ENCODE measurements around the gene MKNK2.
"Not testable (repeated sequence)": the region's sequence is repeated elsewhere in the genome, so short reads cannot be mapped to it uniquely, and the experiment has no call there.

The MKNK2 gene

DNA sequence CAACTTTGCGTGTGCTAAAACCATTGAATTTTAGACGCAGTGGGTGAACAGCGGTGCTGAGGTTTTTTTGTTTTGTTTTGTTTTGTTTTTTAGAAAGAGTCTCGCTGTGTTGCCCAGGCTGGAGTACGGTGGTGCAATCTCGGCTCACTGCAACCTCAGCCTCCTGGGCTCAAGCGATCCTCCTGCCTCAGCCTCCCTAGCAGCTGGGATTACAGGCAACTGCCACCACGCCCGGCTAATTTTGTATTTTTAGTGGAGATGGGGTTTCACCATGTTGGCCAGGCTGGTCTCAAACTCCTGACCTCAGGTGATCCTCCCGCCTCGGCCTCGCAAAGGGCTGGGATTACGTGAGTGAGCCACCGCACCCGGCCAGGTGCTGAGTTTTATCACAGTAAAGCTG lies 16.8 kb downstream of the MKNK2 start:
- WGBS (ENCODE audit: insufficient coverage, insufficient read length): no CpG with 5 or more reads among the region's 15 CpGs
- not testable (repeated sequence) for H3K4me3 ChIP-seq (ENCODE audit: low read length); H3K27me3 ChIP-seq (ENCODE audit: control insufficient read depth, insufficient read depth, low read length); H3K9me3 ChIP-seq (ENCODE audit: control insufficient read depth, insufficient read depth, low read length); H3K4me1 ChIP-seq (ENCODE audit: control insufficient read depth, insufficient read depth, low read length); DNase-seq (ENCODE audit: low read depth, low spot score); H3K27ac ChIP-seq (ENCODE audit: low read length); H3K36me3 ChIP-seq (ENCODE audit: control insufficient read depth, insufficient read depth, low read length)

DNA sequence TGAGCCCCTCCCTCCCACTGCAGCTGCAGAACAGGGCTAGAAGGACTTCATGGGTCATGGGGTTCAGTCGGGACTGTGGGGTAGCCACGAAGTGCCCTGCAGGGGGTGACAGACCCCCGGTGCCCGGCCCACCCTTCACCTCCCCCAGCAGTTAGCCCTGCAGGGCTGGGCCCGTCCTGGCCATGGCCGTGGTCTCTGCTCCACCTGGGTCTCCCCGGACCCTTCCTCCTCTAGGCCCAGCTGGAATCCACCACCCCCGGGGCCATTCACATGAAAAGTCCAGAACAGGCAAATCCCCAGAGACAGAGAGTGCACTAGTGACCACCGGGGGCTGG lies 17.3 kb downstream of the MKNK2 start:
- no peaks in the 10 kb centered on the region for H3K27me3 ChIP-seq (ENCODE audit: control insufficient read depth, insufficient read depth, low read length)
- peaks cover 2% of the 10 kb centered on the region; the same call in 1 of the 2 replicates for H3K36me3 ChIP-seq (ENCODE audit: control insufficient read depth, insufficient read depth, low read length)
- WGBS (ENCODE audit: insufficient coverage, insufficient read length): no CpG with 5 or more reads among the region's 9 CpGs
- no peak overlapping the region for H3K27ac ChIP-seq (ENCODE audit: low read length)
- H3K4me3 ChIP-seq (ENCODE audit: low read length): no peak overlapping the region; the same call in 1 of the 2 replicates
- DNase-seq (ENCODE audit: low read depth, low spot score): no peak
- H3K4me1 ChIP-seq (ENCODE audit: control insufficient read depth, insufficient read depth, low read length): peaks cover 2% of the 10 kb centered on the region; the same call in 1 of the 2 replicates
- no peaks in the 10 kb centered on the region for H3K9me3 ChIP-seq (ENCODE audit: control insufficient read depth, insufficient read depth, low read length)

DNA sequence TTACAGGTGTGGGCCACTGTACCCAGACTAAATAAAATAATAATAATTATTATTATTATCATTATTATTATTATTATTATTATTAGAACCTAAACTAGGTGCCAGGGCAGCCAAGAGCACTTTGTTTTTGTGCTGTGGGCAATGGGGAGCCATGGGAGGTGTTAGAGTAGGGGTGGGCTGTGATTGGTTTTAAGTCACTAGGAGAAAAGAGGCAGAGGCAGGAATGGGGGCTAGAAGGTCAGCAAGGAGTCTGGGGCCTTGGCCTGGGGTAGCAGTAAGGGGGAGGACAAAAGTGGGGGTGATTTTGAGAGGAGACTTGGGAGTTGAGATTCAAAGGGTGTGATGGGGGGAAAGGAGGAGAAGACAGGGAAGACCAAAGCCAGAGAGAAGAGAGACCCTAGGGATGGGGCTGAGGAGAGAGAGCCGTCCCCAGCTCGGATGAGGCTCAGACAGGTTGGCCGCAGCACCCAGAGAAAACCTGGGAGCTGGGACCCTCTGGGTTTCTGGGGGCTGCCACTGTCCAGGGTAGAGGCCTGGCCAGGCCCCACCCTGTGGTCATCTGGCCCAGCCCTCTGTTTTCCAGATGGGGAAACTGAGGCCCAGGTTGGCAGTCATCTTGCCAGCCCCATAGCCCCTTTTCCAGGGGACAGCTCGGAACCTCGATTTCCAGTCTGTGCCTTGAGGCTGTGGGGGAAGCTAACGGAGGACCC lies 17.8 kb downstream of the MKNK2 start:
- DNase-seq (ENCODE audit: low read depth, low spot score): no peak
- Histone ChIP-seq H3K4me3 (ENCODE audit: low read length) (no peak overlapping the region), H3K9me3 (ENCODE audit: control insufficient read depth, insufficient read depth, low read length) (no peaks in the 10 kb centered on the region), H3K27ac (ENCODE audit: low read length) (no peak overlapping the region), H3K36me3 (ENCODE audit: control insufficient read depth, insufficient read depth, low read length) (no peaks in the 10 kb centered on the region; the same call in 1 of the 2 replicates), H3K27me3 (ENCODE audit: control insufficient read depth, insufficient read depth, low read length) (no peaks in the 10 kb centered on the region), H3K4me1 (ENCODE audit: control insufficient read depth, insufficient read depth, low read length) (peaks cover 4% of the 10 kb centered on the region; the same call in 1 of the 2 replicates)
- no CpG with 5 or more reads among the region's 6 CpGs for WGBS (ENCODE audit: insufficient coverage, insufficient read length)

DNA sequence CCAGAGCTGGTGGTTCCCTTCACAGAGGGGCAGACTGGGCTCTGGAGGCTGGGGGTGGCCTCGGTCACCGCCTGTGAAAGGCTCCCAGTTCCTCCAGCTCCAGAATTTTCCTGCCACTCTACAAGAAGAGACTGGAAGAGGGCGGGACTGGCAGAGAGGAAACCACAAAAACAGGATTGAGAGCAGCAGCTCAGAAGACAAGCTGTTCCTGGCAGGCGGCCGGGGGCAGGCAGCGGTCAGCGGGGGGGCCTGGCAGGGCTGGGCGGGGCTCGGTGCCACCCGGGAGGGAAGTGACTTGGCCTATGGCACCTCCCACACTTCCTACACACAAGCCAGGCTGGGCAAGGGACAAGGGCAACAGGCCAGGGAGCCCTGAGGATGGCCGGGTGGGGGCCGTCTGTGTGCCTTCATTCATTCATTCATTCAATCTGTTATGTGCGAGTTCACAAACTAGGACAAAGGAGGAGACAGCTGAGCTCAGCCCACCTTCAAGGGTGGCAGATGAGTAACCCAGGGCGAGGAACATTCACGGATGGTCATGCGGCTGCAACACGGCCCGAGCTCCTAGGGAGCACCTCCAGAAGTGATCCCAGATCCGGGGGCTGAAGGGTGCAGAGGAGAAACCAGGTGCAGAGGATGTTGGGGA lies 18.6 kb downstream of the MKNK2 start:
- peaks cover 6% of the 10 kb centered on the region; the same call in 1 of the 2 replicates for H3K4me1 ChIP-seq (ENCODE audit: control insufficient read depth, insufficient read depth, low read length)
- H3K9me3 ChIP-seq (ENCODE audit: control insufficient read depth, insufficient read depth, low read length): no peaks in the 10 kb centered on the region
- DNase-seq (ENCODE audit: low read depth, low spot score): no peak
- no peak overlapping the region for H3K27ac ChIP-seq (ENCODE audit: low read length)
- no peak overlapping the region for H3K4me3 ChIP-seq (ENCODE audit: low read length)
- WGBS (ENCODE audit: insufficient coverage, insufficient read length): no CpG with 5 or more reads among the region's 19 CpGs
- H3K36me3 ChIP-seq (ENCODE audit: control insufficient read depth, insufficient read depth, low read length): no peaks in the 10 kb centered on the region; the same call in 1 of the 2 replicates
- no peaks in the 10 kb centered on the region for H3K27me3 ChIP-seq (ENCODE audit: control insufficient read depth, insufficient read depth, low read length)

DNA sequence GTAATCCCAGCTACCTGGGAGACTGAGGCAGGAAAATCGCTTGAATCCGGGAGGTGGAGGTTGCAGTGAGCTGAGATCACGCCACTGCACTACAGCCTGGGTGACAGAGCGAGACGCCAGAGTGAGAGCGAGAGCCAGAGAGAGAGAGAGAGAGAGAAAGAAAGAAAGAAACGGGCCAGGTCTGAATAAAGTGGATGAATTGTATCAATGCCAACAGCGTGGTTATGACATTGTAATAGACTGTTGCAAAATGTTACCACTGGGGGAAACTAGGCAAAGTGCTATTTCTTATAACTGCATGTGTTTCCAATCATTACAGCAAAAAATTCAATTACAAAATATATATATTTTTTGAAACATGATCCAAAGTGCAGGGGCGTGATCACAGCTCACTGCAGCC lies 23.7 kb downstream of the MKNK2 start:
- no CpG with 5 or more reads among the region's 9 CpGs for WGBS (ENCODE audit: insufficient coverage, insufficient read length)
- Histone ChIP-seq H3K27me3 (ENCODE audit: control insufficient read depth, insufficient read depth, low read length) (no peaks in the 10 kb centered on the region), H3K9me3 (ENCODE audit: control insufficient read depth, insufficient read depth, low read length) (peaks cover 2% of the 10 kb centered on the region; the same call in 1 of the 2 replicates), H3K36me3 (ENCODE audit: control insufficient read depth, insufficient read depth, low read length) (no peaks in the 10 kb centered on the region), H3K27ac (ENCODE audit: low read length) (no peak overlapping the region), H3K4me3 (ENCODE audit: low read length) (no peak overlapping the region), H3K4me1 (ENCODE audit: control insufficient read depth, insufficient read depth, low read length) (peaks cover 5% of the 10 kb centered on the region; the same call in 1 of the 2 replicates)
- no peak for DNase-seq (ENCODE audit: low read depth, low spot score)

DNA sequence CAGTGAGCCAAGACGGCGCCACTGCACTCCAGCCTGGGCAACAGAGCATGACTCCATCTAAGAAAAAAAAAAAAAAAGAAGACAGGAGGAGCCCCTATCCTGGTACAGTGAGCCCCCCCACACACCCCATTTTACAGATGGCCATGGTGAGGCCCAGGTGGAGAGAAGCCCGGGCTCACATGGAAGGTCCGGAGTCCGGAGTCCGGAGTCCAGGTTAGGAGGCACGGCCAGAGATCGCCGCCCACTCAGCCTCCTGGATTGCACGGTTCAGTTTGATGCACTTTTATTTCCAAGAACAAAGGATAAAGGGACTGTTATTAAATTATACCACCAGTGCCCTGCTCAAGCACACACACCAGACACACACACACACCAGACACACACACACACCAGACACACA lies 24.3 kb downstream of the MKNK2 start:
- H3K27me3 ChIP-seq (ENCODE audit: control insufficient read depth, insufficient read depth, low read length): no peaks in the 10 kb centered on the region
- no CpG with 5 or more reads among the region's 10 CpGs for WGBS (ENCODE audit: insufficient coverage, insufficient read length)
- no peak overlapping the region for H3K27ac ChIP-seq (ENCODE audit: low read length)
- no peak for DNase-seq (ENCODE audit: low read depth, low spot score)
- peaks cover 2% of the 10 kb centered on the region; the same call in 1 of the 2 replicates for H3K9me3 ChIP-seq (ENCODE audit: control insufficient read depth, insufficient read depth, low read length)
- H3K4me1 ChIP-seq (ENCODE audit: control insufficient read depth, insufficient read depth, low read length): peaks cover 5% of the 10 kb centered on the region; the same call in 1 of the 2 replicates
- no peaks in the 10 kb centered on the region for H3K36me3 ChIP-seq (ENCODE audit: control insufficient read depth, insufficient read depth, low read length)
- H3K4me3 ChIP-seq (ENCODE audit: low read length): no peak overlapping the region

DNA sequence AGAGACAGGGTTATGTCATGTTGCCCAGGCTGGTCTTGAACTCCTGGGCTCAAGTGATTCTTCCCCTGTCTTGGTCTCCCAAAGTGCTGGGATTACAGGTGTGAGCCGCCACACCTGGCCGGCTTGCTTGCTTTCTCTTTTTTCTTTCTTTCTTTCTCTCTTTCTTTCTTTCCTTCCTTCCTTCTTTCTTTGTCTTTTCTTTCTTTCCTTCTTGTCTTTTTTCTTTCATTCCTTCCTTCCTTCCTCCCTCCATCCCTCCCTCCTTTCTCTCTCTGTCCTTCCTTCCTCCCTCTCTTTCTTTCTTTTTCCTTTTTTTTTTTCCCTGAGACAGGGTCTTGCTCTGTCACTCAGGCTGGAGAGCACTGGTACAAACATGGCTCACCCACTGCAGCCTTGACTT lies 28.8 kb downstream of the MKNK2 start:
- no peak overlapping the region for H3K27ac ChIP-seq (ENCODE audit: low read length)
- H3K9me3 ChIP-seq (ENCODE audit: control insufficient read depth, insufficient read depth, low read length): peaks cover 2% of the 10 kb centered on the region; the same call in 1 of the 2 replicates
- no peaks in the 10 kb centered on the region for H3K36me3 ChIP-seq (ENCODE audit: control insufficient read depth, insufficient read depth, low read length)
- no peak overlapping the region for H3K4me3 ChIP-seq (ENCODE audit: low read length)
- no peaks in the 10 kb centered on the region for H3K27me3 ChIP-seq (ENCODE audit: control insufficient read depth, insufficient read depth, low read length)
- DNase-seq (ENCODE audit: low read depth, low spot score): no peak
- WGBS (ENCODE audit: insufficient coverage, insufficient read length): no CpG with 5 or more reads among the region's 2 CpGs
- no peaks in the 10 kb centered on the region for H3K4me1 ChIP-seq (ENCODE audit: control insufficient read depth, insufficient read depth, low read length)

DNA sequence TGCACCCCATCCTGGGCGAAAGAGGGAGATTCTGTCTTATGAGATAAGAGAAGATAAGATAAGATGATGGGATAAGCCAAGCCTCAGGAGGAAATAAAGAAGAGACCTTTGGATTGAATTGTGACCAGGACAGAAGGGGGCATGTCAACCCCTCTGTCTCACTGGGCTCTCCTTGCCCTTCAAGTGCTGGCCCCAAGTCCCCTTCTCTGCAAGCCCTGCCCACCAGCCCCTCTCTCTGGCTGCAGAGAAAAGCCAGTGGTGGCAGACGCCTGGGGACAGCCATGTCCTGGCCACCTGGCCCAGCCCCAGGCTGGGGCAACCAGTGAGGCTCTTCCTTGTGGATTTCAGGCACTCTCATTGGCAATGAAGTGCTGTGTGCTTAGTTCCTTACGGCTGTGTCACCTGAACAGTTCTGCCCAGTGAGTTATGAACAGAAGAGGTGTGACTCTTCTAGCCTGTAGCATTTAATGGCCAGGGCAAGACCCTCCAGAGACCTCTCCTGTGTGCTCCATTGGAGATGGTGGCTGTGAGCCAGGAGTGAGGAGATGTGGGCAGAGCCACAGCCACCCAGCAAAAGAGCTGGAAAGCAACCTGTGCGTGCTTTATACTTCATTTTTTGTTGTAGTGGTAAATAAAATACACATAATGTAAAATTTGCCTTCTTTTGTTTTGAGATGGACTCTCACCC lies 29.4 kb downstream of the MKNK2 start:
- H3K4me1 ChIP-seq (ENCODE audit: control insufficient read depth, insufficient read depth, low read length): no peaks in the 10 kb centered on the region
- no peak overlapping the region for H3K27ac ChIP-seq (ENCODE audit: low read length)
- no peaks in the 10 kb centered on the region for H3K36me3 ChIP-seq (ENCODE audit: control insufficient read depth, insufficient read depth, low read length)
- H3K9me3 ChIP-seq (ENCODE audit: control insufficient read depth, insufficient read depth, low read length): peaks cover 2% of the 10 kb centered on the region; the same call in 1 of the 2 replicates
- DNase-seq (ENCODE audit: low read depth, low spot score): no peak
- H3K27me3 ChIP-seq (ENCODE audit: control insufficient read depth, insufficient read depth, low read length): no peaks in the 10 kb centered on the region
- H3K4me3 ChIP-seq (ENCODE audit: low read length): no peak overlapping the region
- no CpG with 5 or more reads among the region's 4 CpGs for WGBS (ENCODE audit: insufficient coverage, insufficient read length)

DNA sequence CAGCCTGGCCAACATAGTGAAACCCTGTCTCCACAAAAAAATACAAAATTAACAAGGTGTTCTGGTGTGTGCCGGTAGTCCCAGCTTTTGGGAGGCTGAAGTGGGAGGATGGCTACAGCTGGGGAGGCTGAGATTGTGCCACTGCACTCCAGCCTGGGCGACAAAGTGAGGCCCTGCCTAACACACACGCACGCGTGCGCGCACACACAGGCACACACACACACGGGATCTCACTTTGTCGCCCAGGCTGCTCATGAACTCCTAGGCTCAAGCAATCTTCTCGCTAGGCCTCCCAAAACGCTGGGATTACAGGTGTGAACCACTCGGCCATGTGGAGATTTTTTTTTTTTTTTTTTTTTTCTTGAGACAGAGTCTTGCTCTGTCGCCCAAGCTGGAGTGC lies 32.3 kb downstream of the MKNK2 start:
- H3K27me3 ChIP-seq (ENCODE audit: control insufficient read depth, insufficient read depth, low read length): no peaks in the 10 kb centered on the region

DNA sequence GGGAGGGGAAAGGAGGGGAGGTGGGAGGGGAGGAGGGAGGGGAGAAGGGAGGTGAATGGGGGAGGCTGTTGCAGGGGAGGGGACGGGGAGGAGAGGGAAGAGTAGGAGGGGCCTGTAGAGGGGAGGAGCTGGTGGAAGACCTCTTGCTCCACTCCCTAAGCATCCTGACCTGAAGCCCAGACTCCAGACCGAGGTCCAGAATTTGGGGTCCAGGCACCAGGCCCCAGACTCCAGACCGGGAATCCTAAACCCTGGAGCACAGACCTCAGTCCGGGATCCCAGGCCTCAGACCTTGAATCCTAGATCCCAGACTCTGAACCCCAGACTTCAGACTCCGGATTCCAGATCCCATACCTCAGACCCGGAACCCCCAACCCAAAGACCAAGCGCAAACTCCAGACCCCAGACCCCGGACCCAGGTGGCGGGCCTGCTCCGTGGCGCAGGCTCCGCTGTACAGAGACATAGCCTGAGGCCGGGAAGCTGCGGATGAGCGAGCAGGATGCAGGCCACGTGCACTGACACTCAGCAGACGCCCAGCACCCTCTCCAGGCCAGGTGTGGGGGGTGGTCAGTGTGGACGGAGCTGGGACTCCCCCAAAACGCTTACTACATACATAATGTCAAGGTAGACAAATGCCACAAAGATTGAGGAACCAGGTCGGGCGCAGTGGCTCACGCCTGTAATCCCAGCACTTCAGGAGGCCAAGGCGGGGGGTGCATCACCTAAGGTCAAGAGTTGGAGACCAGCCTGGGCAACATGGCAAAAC lies 34.8 kb downstream of the MKNK2 start:
- H3K36me3 ChIP-seq (ENCODE audit: control insufficient read depth, insufficient read depth, low read length): no peaks in the 10 kb centered on the region
- no peak for DNase-seq (ENCODE audit: low read depth, low spot score)
- H3K9me3 ChIP-seq (ENCODE audit: control insufficient read depth, insufficient read depth, low read length): no peaks in the 10 kb centered on the region
- no peak overlapping the region; the same call in 1 of the 2 replicates for H3K4me3 ChIP-seq (ENCODE audit: low read length)
- no peak overlapping the region for H3K27ac ChIP-seq (ENCODE audit: low read length)
- peaks cover 6% of the 10 kb centered on the region; the same call in 1 of the 2 replicates for H3K4me1 ChIP-seq (ENCODE audit: control insufficient read depth, insufficient read depth, low read length)
- H3K27me3 ChIP-seq (ENCODE audit: control insufficient read depth, insufficient read depth, low read length): no peaks in the 10 kb centered on the region
- no CpG with 5 or more reads among the region's 23 CpGs for WGBS (ENCODE audit: insufficient coverage, insufficient read length)

More for the DNA sequence above, 32.3 kb downstream of the MKNK2 start:
- no peaks in the 10 kb centered on the region for H3K36me3 ChIP-seq (ENCODE audit: control insufficient read depth, insufficient read depth, low read length)
- no CpG with 5 or more reads among the region's 13 CpGs for WGBS (ENCODE audit: insufficient coverage, insufficient read length)
- H3K4me1 ChIP-seq (ENCODE audit: control insufficient read depth, insufficient read depth, low read length): peaks cover 3% of the 10 kb centered on the region; the same call in 1 of the 2 replicates
- H3K9me3 ChIP-seq (ENCODE audit: control insufficient read depth, insufficient read depth, low read length): no peaks in the 10 kb centered on the region
- no peak overlapping the region for H3K4me3 ChIP-seq (ENCODE audit: low read length)
- no peak overlapping the region for H3K27ac ChIP-seq (ENCODE audit: low read length)
- no peak for DNase-seq (ENCODE audit: low read depth, low spot score)
